SK-N-SH (cell line): Measurements from ENCODE around the gene CCKAR.

Experiments
- ELF1 ChIP-seq: IDR thresholded peaks from 2 replicates; pipeline ENCODE4 v1.4.0; 2012
- EP300 ChIP-seq, 2 experiments: IDR thresholded peaks; 2 replicates each; pipeline versions ENCODE4 v1.4.0 to v1.6.1; 2012; ENCODE audit warnings: borderline replicate concordance in 1 of 2, low read depth in 1 of 2, low read length in 1 of 2
- EZH2phosphoT487 ChIP-seq: fragments of 200-600 bp; sonication (generic); IDR thresholded peaks from 2 replicates; pipeline ENCODE4 v1.6.1; 2017; ENCODE audit warnings: low read depth, mixed run types, mild to moderate bottlenecking, antibody characterized with exemption, moderate library complexity, borderline replicate concordance
- GABPA ChIP-seq: IDR thresholded peaks from 2 replicates; pipeline ENCODE4 v1.4.0; 2012; ENCODE audit warnings: low read depth, mild to moderate bottlenecking
- NFIC ChIP-seq: IDR thresholded peaks from 2 replicates; pipeline ENCODE4 v1.4.0; 2012; ENCODE audit warnings: borderline replicate concordance
- POLR2AphosphoS5 ChIP-seq: IDR thresholded peaks from 2 replicates; pipeline ENCODE4 v1.6.1; 2012; ENCODE audit warnings: low read depth, low read length
- SMC3 ChIP-seq: IDR thresholded peaks from 2 replicates; pipeline ENCODE4 v1.6.1; 2012; ENCODE audit warnings: low read depth, low read length, improper control_type of control experiment
- TCF12 ChIP-seq: IDR thresholded peaks from 2 replicates; pipeline ENCODE4 v1.4.0; 2012
- TF ChIP-seq, protein P1 (sequence below): fragments of 200-600 bp; sonication (generic); IDR thresholded peaks from 2 replicates; pipeline ENCODE4 v1.6.1; 2017; ENCODE audit warnings: antibody characterized with exemption, mild to moderate bottlenecking, moderate library complexity

DNA sequence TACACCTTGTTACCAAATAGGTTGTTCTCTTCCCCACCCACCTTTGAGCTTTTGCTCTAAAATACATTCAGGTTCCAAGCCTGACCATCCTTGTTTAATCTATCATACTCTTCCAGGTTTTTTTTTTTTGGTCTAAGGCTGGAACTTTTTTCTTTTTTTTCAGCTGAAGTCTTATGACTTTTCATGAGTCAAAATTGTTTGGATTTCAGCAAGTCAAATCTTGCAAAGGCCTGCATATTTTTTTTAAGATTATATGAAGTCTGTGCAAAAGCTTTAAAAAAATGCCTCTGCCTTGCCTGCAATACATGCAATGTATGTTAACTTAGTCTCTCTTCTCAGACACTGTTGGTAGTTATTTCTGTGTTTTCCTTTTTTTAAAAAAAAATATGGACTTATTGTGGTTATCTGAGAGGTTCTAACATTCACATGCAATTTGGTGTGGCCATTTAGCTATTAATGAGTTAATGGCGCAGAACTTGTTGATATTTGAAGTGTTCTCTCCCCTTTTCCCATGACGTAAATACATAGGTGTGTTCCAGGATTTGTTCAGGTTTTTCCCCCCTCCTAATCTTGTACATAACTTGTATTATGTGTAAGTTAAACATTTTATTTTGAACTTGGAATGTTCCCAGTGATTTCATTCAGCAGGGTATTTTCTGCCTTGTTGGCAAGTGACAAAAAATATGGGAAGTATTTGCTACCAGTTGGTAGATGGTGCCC lies 58.7 kb downstream of the CCKAR start:
- TF ChIP-seq, protein P1, sequence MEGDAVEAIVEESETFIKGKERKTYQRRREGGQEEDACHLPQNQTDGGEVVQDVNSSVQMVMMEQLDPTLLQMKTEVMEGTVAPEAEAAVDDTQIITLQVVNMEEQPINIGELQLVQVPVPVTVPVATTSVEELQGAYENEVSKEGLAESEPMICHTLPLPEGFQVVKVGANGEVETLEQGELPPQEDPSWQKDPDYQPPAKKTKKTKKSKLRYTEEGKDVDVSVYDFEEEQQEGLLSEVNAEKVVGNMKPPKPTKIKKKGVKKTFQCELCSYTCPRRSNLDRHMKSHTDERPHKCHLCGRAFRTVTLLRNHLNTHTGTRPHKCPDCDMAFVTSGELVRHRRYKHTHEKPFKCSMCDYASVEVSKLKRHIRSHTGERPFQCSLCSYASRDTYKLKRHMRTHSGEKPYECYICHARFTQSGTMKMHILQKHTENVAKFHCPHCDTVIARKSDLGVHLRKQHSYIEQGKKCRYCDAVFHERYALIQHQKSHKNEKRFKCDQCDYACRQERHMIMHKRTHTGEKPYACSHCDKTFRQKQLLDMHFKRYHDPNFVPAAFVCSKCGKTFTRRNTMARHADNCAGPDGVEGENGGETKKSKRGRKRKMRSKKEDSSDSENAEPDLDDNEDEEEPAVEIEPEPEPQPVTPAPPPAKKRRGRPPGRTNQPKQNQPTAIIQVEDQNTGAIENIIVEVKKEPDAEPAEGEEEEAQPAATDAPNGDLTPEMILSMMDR = no peak
- no peak for TF ChIP-seq POLR2AphosphoS5
- no peak for TF ChIP-seq EZH2phosphoT487
- TF ChIP-seq SMC3 = no peak
- no peak for TF ChIP-seq GABPA
- TF ChIP-seq ELF1 = no peak
- no peak for TF ChIP-seq EP300 (IDR thresholded peaks at IDR 0.05; ENCODE audit: borderline replicate concordance in 1 of 2, low read depth in 1 of 2, low read length in 1 of 2)
- no peak for TF ChIP-seq TCF12
- TF ChIP-seq NFIC = no peak
